Effector memory CD4-positive, alpha-beta T cell (primary cell): ENCODE data around the gene DPPA2.
"Not testable (repeated sequence)": the region's sequence is repeated elsewhere in the genome, so short reads cannot be mapped to it uniquely, and the experiment has no call there.

Experiments used
- DNase-seq, 3 donors: peaks; one replicate each; pipeline ENCODE4 v3.0.0-alpha.2; 2020
- H3K27ac ChIP-seq: 2 replicates; pipeline ENCODE4 v1.7.0; 2013; ENCODE audit warnings: mild to moderate bottlenecking, low read length, moderate library complexity; ENCODE audit not compliant: insufficient read depth, poor library complexity, severe bottlenecking
- H3K27me3 ChIP-seq: replicated peaks from 2 replicates; pipeline ENCODE4 v1.7.0; 2013; ENCODE audit warnings: mild to moderate bottlenecking, low read length; ENCODE audit not compliant: insufficient read depth, control insufficient read depth, poor library complexity, severe bottlenecking
- H3K36me3 ChIP-seq: 2 replicates; pipeline ENCODE4 v1.7.0; 2013; ENCODE audit warnings: mild to moderate bottlenecking, low read length, moderate library complexity; ENCODE audit not compliant: control insufficient read depth, insufficient read depth
- H3K4me1 ChIP-seq: 2 replicates; pipeline ENCODE4 v1.7.0; 2013; ENCODE audit warnings: low read length, mild to moderate bottlenecking; ENCODE audit not compliant: control insufficient read depth, insufficient read depth, poor library complexity, severe bottlenecking
- H3K4me3 ChIP-seq: 2 replicates; pipeline ENCODE4 v1.7.0; 2013; ENCODE audit warnings: low read length, low read depth, mild to moderate bottlenecking; ENCODE audit not compliant: insufficient read depth, poor library complexity, severe bottlenecking
- H3K9me3 ChIP-seq: 2 replicates; pipeline ENCODE4 v1.7.0; 2013; ENCODE audit warnings: mild to moderate bottlenecking, low read length, moderate library complexity; ENCODE audit not compliant: control insufficient read depth
- total RNA-seq, 3 donors: gene quantifications; one replicate each; lab custom pipeline; 2026; lab: John Stamatoyannopoulos, UW

Gene DPPA2, protein sequence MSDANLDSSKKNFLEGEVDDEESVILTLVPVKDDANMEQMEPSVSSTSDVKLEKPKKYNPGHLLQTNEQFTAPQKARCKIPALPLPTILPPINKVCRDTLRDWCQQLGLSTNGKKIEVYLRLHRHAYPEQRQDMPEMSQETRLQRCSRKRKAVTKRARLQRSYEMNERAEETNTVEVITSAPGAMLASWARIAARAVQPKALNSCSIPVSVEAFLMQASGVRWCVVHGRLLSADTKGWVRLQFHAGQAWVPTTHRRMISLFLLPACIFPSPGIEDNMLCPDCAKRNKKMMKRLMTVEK
- 0 reads per million in 3 donors for total RNA-seq

DNA sequence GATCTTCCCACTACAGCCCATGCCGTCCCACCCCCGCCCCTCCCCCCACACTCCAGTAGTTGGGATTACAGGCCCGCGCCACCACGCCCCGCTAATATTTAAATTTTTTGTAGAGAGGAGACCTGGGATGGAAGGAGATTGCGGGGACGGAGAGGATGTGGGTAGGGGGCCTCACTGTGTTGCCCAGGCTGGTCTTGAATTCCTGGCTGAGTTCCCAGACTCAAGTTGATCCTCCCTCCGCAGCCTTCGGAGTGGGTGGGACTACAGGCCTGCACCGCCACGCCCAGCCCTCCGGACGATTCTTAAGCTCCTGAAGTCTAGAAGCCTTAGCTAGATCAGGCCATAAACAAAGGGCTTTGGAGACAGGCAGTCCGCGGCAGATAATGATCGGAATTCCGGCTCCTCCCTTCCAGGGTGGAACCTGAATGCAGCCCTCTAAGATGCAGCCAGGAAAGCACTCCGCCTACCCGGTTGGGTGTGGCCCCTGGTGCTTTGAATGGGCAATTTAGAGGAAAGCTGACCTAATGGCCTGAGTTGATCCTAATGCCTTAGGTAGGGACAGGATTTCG, at the start of gene DPPA2:
Gene DPPA2 (minus strand): TSS at position 356 of the 569 bp plus-strand sequence. CDS start 1,975 bp downstream, outside the sequence.
- Histone ChIP-seq H3K4me3 (no peak within 1 kb of the TSS), H3K27ac (no peak within 1 kb of the TSS), H3K36me3 (no peaks in the 10 kb centered on the region), H3K9me3 (no peaks in the 10 kb centered on the region), H3K4me1 (no peaks in the 10 kb centered on the region), H3K27me3 (no peaks in the 10 kb centered on the region)
- DNase-seq = no peak

- H3K27me3 ChIP-seq = no peaks in the 10 kb centered on the region
- H3K27ac ChIP-seq = no peak overlapping the region
- no peak for DNase-seq
- no peaks in the 10 kb centered on the region for H3K4me1 ChIP-seq
- H3K36me3 ChIP-seq = no peaks in the 10 kb centered on the region
- H3K4me3 ChIP-seq = no peak overlapping the region
- no peaks in the 10 kb centered on the region for H3K9me3 ChIP-seq
Observed at GRCh38 chr3:109364088-109364487, 47.8 kb upstream of the DPPA2 start.

DNA sequence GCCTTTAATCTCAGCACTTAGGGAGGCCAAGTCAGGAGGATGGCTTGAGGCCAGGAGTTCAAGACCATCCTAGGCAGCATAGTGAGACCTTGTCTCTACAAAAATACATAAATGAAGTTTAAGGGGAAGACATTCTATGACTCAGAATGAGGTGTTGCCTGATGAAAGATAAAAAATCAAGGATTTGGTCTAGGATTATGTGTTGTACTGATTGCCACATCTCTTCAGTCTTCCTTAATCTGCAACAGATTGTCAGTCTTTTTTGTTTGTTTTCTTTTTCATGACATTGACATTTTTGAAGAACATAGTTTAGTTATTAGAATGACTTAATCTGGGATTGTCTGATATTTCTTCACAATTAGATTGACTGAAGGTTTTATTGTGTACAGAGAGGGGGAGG, 47.3 kb upstream of the DPPA2 start:
- no peaks in the 10 kb centered on the region for H3K4me1 ChIP-seq
- H3K9me3 ChIP-seq = no peaks in the 10 kb centered on the region
- no peak overlapping the region for H3K27ac ChIP-seq
- DNase-seq = no peak
- H3K27me3 ChIP-seq = no peaks in the 10 kb centered on the region
- no peak overlapping the region for H3K4me3 ChIP-seq
- H3K36me3 ChIP-seq = no peaks in the 10 kb centered on the region

- no peak overlapping the region for H3K27ac ChIP-seq
- H3K27me3 ChIP-seq = no peaks in the 10 kb centered on the region
- H3K4me1 ChIP-seq = no peaks in the 10 kb centered on the region
- no peak for DNase-seq
- H3K9me3 ChIP-seq = no peaks in the 10 kb centered on the region
- H3K4me3 ChIP-seq = no peak overlapping the region
- no peaks in the 10 kb centered on the region for H3K36me3 ChIP-seq
Observed at GRCh38 chr3:109362823-109363222, 46.5 kb upstream of the DPPA2 start.

- not testable (repeated sequence) for H3K9me3 ChIP-seq, H3K36me3 ChIP-seq, H3K4me3 ChIP-seq, H3K27ac ChIP-seq, H3K4me1 ChIP-seq, H3K27me3 ChIP-seq, DNase-seq
Observed at GRCh38 chr3:109358809-109359208, 42.5 kb upstream of the DPPA2 start.

- H3K4me1 ChIP-seq = no peaks in the 10 kb centered on the region
- H3K4me3 ChIP-seq = no peak overlapping the region
- no peaks in the 10 kb centered on the region for H3K9me3 ChIP-seq
- no peaks in the 10 kb centered on the region for H3K27me3 ChIP-seq
- H3K36me3 ChIP-seq = no peaks in the 10 kb centered on the region
- H3K27ac ChIP-seq = no peak overlapping the region
- DNase-seq = no peak
Observed at GRCh38 chr3:109356442-109357155, 40.3 kb upstream of the DPPA2 start.

GRCh38 chr3:109355625-109356441, 39.5 kb upstream of the DPPA2 start:
- DNase-seq = no peak
- Histone ChIP-seq H3K4me1 (no peaks in the 10 kb centered on the region), H3K4me3 (no peak overlapping the region), H3K36me3 (no peaks in the 10 kb centered on the region), H3K27me3 (no peaks in the 10 kb centered on the region), H3K9me3 (no peaks in the 10 kb centered on the region), H3K27ac (no peak overlapping the region)

GRCh38 chr3:109353057-109353456, 36.7 kb upstream of the DPPA2 start:
- no peaks in the 10 kb centered on the region for H3K4me1 ChIP-seq
- H3K27me3 ChIP-seq = no peaks in the 10 kb centered on the region
- DNase-seq = no peak
- H3K36me3 ChIP-seq = no peaks in the 10 kb centered on the region
- no peaks in the 10 kb centered on the region for H3K9me3 ChIP-seq
- H3K4me3 ChIP-seq = no peak overlapping the region
- H3K27ac ChIP-seq = no peak overlapping the region

DNA sequence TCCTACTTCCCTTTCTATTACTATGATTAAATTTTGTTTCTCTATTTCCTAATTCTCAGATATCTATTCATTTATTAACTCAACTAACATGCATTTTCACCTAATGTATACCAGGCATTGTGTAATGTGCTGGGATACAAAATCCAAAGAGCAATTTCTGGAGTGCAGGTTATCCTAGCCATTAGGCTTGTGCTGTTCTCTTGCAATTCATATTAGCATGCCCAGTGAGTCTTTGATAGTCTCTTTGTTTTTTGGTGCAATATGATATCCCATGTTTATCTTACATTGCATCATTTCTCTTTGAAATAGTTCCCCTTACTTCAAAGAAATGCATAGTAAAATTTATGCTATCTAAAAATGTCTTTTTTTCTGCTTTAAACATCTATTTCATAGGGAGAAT, 34.9 kb upstream of the DPPA2 start:
- no peak overlapping the region for H3K27ac ChIP-seq
- no peaks in the 10 kb centered on the region for H3K36me3 ChIP-seq
- H3K4me3 ChIP-seq = no peak overlapping the region
- no peaks in the 10 kb centered on the region for H3K4me1 ChIP-seq
- H3K27me3 ChIP-seq = no peaks in the 10 kb centered on the region
- no peaks in the 10 kb centered on the region for H3K9me3 ChIP-seq
- DNase-seq = no peak
